CD4-positive, alpha-beta memory T cell (primary cell): ENCODE measurements around the gene PEX26. TPM values are rescaled to one million over a fixed set of nuclear protein-coding genes. Genes with fewer than 3 reads are reported as not detected.
"Not testable (repeated sequence)": the region's sequence is repeated elsewhere in the genome, so short reads cannot be mapped to it uniquely, and the experiment has no call there.

ENCODE experiments used
- CTCF ChIA-PET: fragments of 350-600 bp; sonication (Branson Sonifier 250); formaldehyde crosslinking; loops from one replicate; lab custom pipeline; 2021; ENCODE audit warnings: inconsistent platforms; ENCODE audit not compliant: partially characterized antibody; lab: Charles Lee
- POLR2A ChIA-PET: fragments of 350-600 bp; sonication (Branson Sonifier 250); formaldehyde crosslinking; loops from one replicate; lab custom pipeline; 2021; ENCODE audit not compliant: partially characterized antibody; lab: Charles Lee
- DNase-seq, 5 donors: peaks; one replicate each; pipeline versions ENCODE4 v3.0.0 to v3.0.0-alpha.2; 2020 to 2022; ENCODE audit warnings: mixed read lengths in 1 of 5
- H3K27ac ChIP-seq: one replicate; pipeline ENCODE4 v1.7.0; 2013; ENCODE audit warnings: low read depth, low read length
- H3K27me3 ChIP-seq: 2 replicates; pipeline ENCODE4 v1.7.0; 2013; ENCODE audit warnings: mild to moderate bottlenecking, low read length, moderate library complexity; ENCODE audit not compliant: insufficient read depth
- H3K36me3 ChIP-seq: 2 replicates; pipeline ENCODE4 v1.7.0; 2013; ENCODE audit warnings: mild to moderate bottlenecking, low read length, moderate library complexity; ENCODE audit not compliant: insufficient read depth
- H3K4me1 ChIP-seq: 2 replicates; pipeline ENCODE4 v1.7.0; 2013; ENCODE audit warnings: mild to moderate bottlenecking, low read length, moderate library complexity; ENCODE audit not compliant: insufficient read depth
- H3K4me3 ChIP-seq, 2 donors: one replicate each; pipeline ENCODE4 v1.7.0; 2013; ENCODE audit warnings: low read length in 2 of 2, mild to moderate bottlenecking in 1 of 2
- H3K9me3 ChIP-seq, 2 donors: one replicate each; pipeline ENCODE4 v1.7.0; 2013; ENCODE audit warnings: low read length in 2 of 2, control low read depth in 1 of 2; ENCODE audit not compliant: control insufficient read depth in 1 of 2
- H3K27ac Mint-ChIP-seq, 7 donors: one replicate each; pipeline ENCODE4 v1.8.0; 2020 to 2021; ENCODE audit warnings: mixed read lengths in 7 of 7, mild to moderate bottlenecking in 6 of 7, inconsistent platforms in 3 of 7, moderate library complexity in 3 of 7
- H3K27me3 Mint-ChIP-seq, 2 donors: one replicate each; pipeline ENCODE4 v1.8.0; 2020 to 2021; ENCODE audit warnings: mixed read lengths in 2 of 2
- H3K36me3 Mint-ChIP-seq, 2 donors: one replicate each; pipeline ENCODE4 v1.8.0; 2020 to 2021; ENCODE audit warnings: mixed read lengths in 2 of 2, inconsistent platforms in 1 of 2, mild to moderate bottlenecking in 1 of 2
- H3K4me1 Mint-ChIP-seq, 4 donors: one replicate each; pipeline ENCODE4 v1.8.0; 2020 to 2021; ENCODE audit warnings: mixed read lengths in 4 of 4, mild to moderate bottlenecking in 1 of 4
- H3K4me3 Mint-ChIP-seq, 8 donors: one replicate each; pipeline ENCODE4 v1.8.0; 2020 to 2021; ENCODE audit warnings: mixed read lengths in 8 of 8, mild to moderate bottlenecking in 7 of 8, moderate library complexity in 6 of 8, inconsistent platforms in 3 of 8
- H3K9me3 Mint-ChIP-seq, 8 donors: one replicate each; pipeline ENCODE4 v1.8.0; 2020 to 2021; ENCODE audit warnings: mixed read lengths in 8 of 8, mild to moderate bottlenecking in 5 of 8, inconsistent platforms in 3 of 8, moderate library complexity in 1 of 8
- intact Hi-C: fragments of 100-400 bp; cut with micrococcal nuclease; formaldehyde crosslinking; loops from one replicate; pipeline ENCODE4 v1.15.1; 2023
- polyA plus RNA-seq, 2 donors: library from polyadenylated mRNA; unstranded; fragments of 300-500 nt; fragmentation: Illumina TruSeq; gene quantifications; one replicate each; pipeline ENCODE4 v1.2.3, GENCODE V29; 2021
- total RNA-seq, 2 experiments: library from RNA; stranded (reverse); gene quantifications; one replicate each; pipeline ENCODE4 v1.2.3, GENCODE V29; 2021

Gene PEX26
- total and polyA plus RNA-seq, 4 experiments from 2014 or later, result 1.4 to 39.6 (median 22.7) TPM

GRCh38 chr22:18034076-18034475 lies 43.7 kb upstream of the PEX26 start:
- CTCF ChIA-PET, result no interaction called here
- Mint-ChIP-seq H3K4me1 (no peaks in the 10 kb centered on the region), H3K36me3 (no peaks in the 10 kb centered on the region), H3K27ac (no peak overlapping the region), H3K4me3 (no peak overlapping the region), H3K9me3 (no peaks in the 10 kb centered on the region), H3K27me3 (peaks cover 0 to 11% of the 10 kb centered on the region in 2 donors)
- POLR2A ChIA-PET, result no interaction called here
- Histone ChIP-seq H3K27ac (no peak overlapping the region), H3K9me3 (no peaks in the 10 kb centered on the region), H3K4me1 (no peaks in the 10 kb centered on the region), H3K27me3 (no peaks in the 10 kb centered on the region), H3K4me3 (no peak overlapping the region), H3K36me3 (no peaks in the 10 kb centered on the region)
- no peak for DNase-seq
- intact Hi-C loops, result no loop called here

- no peaks in the 10 kb centered on the region for H3K27me3 ChIP-seq
- no peak overlapping the region for H3K4me3 Mint-ChIP-seq
- H3K9me3 ChIP-seq, result no peaks in the 10 kb centered on the region
- H3K27me3 Mint-ChIP-seq, result peaks cover 0 to 8% of the 10 kb centered on the region in 2 donors
- no peak for DNase-seq
- intact Hi-C loops, result no loop called here
- no peaks in the 10 kb centered on the region for H3K4me1 ChIP-seq
- H3K9me3 Mint-ChIP-seq, result no peaks in the 10 kb centered on the region
- no peak overlapping the region for H3K27ac Mint-ChIP-seq
- ChIA-PET POLR2A (no interaction called here), CTCF (no interaction called here)
- no peak overlapping the region for H3K27ac ChIP-seq
- no peak overlapping the region for H3K4me3 ChIP-seq
- no peaks in the 10 kb centered on the region for H3K36me3 Mint-ChIP-seq
- no peaks in the 10 kb centered on the region for H3K36me3 ChIP-seq
- no peaks in the 10 kb centered on the region for H3K4me1 Mint-ChIP-seq
Observed at GRCh38 chr22:18035751-18036150, 42.0 kb upstream of the PEX26 start.

- H3K9me3 Mint-ChIP-seq, POLR2A ChIA-PET: not testable (repeated sequence)
Observed at GRCh38 chr22:18040898-18041297, 36.9 kb upstream of the PEX26 start.

GRCh38 chr22:18042685-18043084 lies 35.1 kb upstream of the PEX26 start:
- Mint-ChIP-seq H3K27ac (no peak overlapping the region), H3K36me3 (no peaks in the 10 kb centered on the region), H3K9me3 (peaks cover 0 to 2% (median 0%) of the 10 kb centered on the region in 8 donors), H3K4me1 (no peaks in the 10 kb centered on the region), H3K4me3 (no peak overlapping the region), H3K27me3 (peaks cover 0 to 2% of the 10 kb centered on the region in 2 donors)
- intact Hi-C loops, result no loop called here
- CTCF ChIA-PET, result no interaction called here
- POLR2A ChIA-PET, result no interaction called here
- H3K4me1 ChIP-seq, result no peaks in the 10 kb centered on the region
- H3K27me3 ChIP-seq, result no peaks in the 10 kb centered on the region
- H3K9me3 ChIP-seq, result no peaks in the 10 kb centered on the region
- no peak overlapping the region for H3K27ac ChIP-seq
- no peak overlapping the region for H3K4me3 ChIP-seq
- no peak for DNase-seq
- no peaks in the 10 kb centered on the region for H3K36me3 ChIP-seq

More at GRCh38 chr22:18040898-18041297, 36.9 kb upstream of the PEX26 start:
- H3K27me3 ChIP-seq, intact Hi-C loops, H3K9me3 ChIP-seq, H3K36me3 ChIP-seq, DNase-seq, CTCF ChIA-PET, H3K4me3 Mint-ChIP-seq, H3K27me3 Mint-ChIP-seq, H3K27ac Mint-ChIP-seq, H3K4me3 ChIP-seq, H3K27ac ChIP-seq, H3K4me1 ChIP-seq, H3K4me1 Mint-ChIP-seq, H3K36me3 Mint-ChIP-seq: not testable (repeated sequence)

- Histone ChIP-seq H3K27ac (no peak overlapping the region), H3K27me3 (no peaks in the 10 kb centered on the region), H3K9me3 (no peaks in the 10 kb centered on the region), H3K36me3 (no peaks in the 10 kb centered on the region), H3K4me1 (no peaks in the 10 kb centered on the region), H3K4me3 (no peak overlapping the region)
- H3K9me3 Mint-ChIP-seq, result peaks cover 0 to 2% (median 0%) of the 10 kb centered on the region in 8 donors
- POLR2A ChIA-PET, result no interaction called here
- H3K4me3 Mint-ChIP-seq, result no peak overlapping the region
- CTCF ChIA-PET, result no interaction called here
- H3K27me3 Mint-ChIP-seq, result peaks cover 0 to 9% of the 10 kb centered on the region in 2 donors
- H3K4me1 Mint-ChIP-seq, result peaks cover 0 to 2% (median 0%) of the 10 kb centered on the region in 4 donors
- no peak for DNase-seq
- no peaks in the 10 kb centered on the region for H3K36me3 Mint-ChIP-seq
- H3K27ac Mint-ChIP-seq, result peak overlapping the region in 1 of 7 donors; percentile 57
- intact Hi-C loops, result no loop called here
Observed at GRCh38 chr22:18044548-18045271, 33.1 kb upstream of the PEX26 start.

DNA sequence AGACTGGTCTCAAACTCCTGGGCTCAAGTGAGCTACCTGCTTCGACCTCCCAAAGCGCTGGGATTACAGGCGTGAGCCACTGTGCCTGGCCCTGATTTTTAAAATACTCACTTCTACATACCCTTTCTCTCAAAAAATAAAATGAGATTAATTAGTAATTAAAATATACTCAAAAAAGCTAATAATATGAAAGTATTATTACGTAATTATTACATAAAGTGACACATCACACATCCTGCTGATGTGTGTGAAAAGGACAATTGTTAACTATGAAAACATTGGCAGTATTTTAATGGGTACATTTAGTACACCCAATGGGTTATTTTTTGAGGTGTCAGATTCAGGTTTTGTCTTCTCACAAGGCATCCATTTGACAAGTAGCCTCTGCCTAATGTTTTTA lies 32.0 kb upstream of the PEX26 start:
- no peak for DNase-seq
- H3K4me1 Mint-ChIP-seq, result peaks cover 0 to 2% (median 0%) of the 10 kb centered on the region in 4 donors
- H3K27me3 Mint-ChIP-seq, result peaks cover 0 to 9% of the 10 kb centered on the region in 2 donors
- Histone ChIP-seq H3K4me3 (no peak overlapping the region), H3K36me3 (no peaks in the 10 kb centered on the region), H3K27ac (no peak overlapping the region), H3K9me3 (no peaks in the 10 kb centered on the region), H3K27me3 (no peaks in the 10 kb centered on the region), H3K4me1 (no peaks in the 10 kb centered on the region)
- no peaks in the 10 kb centered on the region for H3K36me3 Mint-ChIP-seq
- CTCF ChIA-PET, result no interaction called here
- H3K4me3 Mint-ChIP-seq, result no peak overlapping the region
- H3K9me3 Mint-ChIP-seq, result peaks cover 0 to 2% (median 0%) of the 10 kb centered on the region in 8 donors
- no peak overlapping the region for H3K27ac Mint-ChIP-seq
- POLR2A ChIA-PET, result no interaction called here
- intact Hi-C loops, result no loop called here

- no peaks in the 10 kb centered on the region for H3K4me1 ChIP-seq
- ChIA-PET CTCF (interaction anchor here (0.6 kb wide), 1 partner anchor 173 kb away, joined by 3 read pairs; no protein-coding TSS in a partner anchor), POLR2A (no interaction called here)
- intact Hi-C loops, result no loop called here
- H3K4me3 ChIP-seq, result no peak overlapping the region
- H3K9me3 ChIP-seq, result no peaks in the 10 kb centered on the region
- no peaks in the 10 kb centered on the region for H3K27me3 ChIP-seq
- Mint-ChIP-seq H3K27me3 (peaks cover 0 to 11% of the 10 kb centered on the region in 2 donors), H3K36me3 (no peaks in the 10 kb centered on the region), H3K4me1 (peaks cover 0 to 2% (median 0%) of the 10 kb centered on the region in 4 donors), H3K27ac (no peak overlapping the region), H3K9me3 (no peaks in the 10 kb centered on the region), H3K4me3 (no peak overlapping the region)
- no peaks in the 10 kb centered on the region for H3K36me3 ChIP-seq
- DNase-seq, result no peak
- no peak overlapping the region for H3K27ac ChIP-seq
Observed at GRCh38 chr22:18048041-18048440, 29.7 kb upstream of the PEX26 start.
